ENCODE results near the gene MDN1. TPM values are rescaled to one million over a fixed set of nuclear protein-coding genes. Genes with fewer than 3 reads are reported as not detected.

Gene MDN1
- total and polyA plus RNA-seq, 2 of the 13 experiments (the other 11 are each of a cell fraction or from before 2014, with no cell fraction given): 18.8 to 52.9 TPM

- intact Hi-C loops (cut with micrococcal nuclease; ENCODE audit: unreplicated experiment): no loop called here
- ChIA-PET CTCF (ENCODE audit: low intra/inter-chr PET ratio, low total read pairs) (no interaction called here), POLR2A (interaction anchor here (1.0 to 1.2 kb wide), 4 partner anchors 9 to 224 kb away, joined by 3 to 6 read pairs (median 3); partner anchors contain the start of gene MDN1)
- Histone ChIP-seq H3K4me3 (replicated peaks in 1 of 3; ENCODE audit: insufficient read depth in 1 of 3, low read depth in 2 of 3, low read length in 3 of 3) (peak within 1 kb of the TSS; percentile 62 to 87 (median 67)), H4K20me1 (ENCODE audit: insufficient read depth, low read length) (no peaks in the 10 kb centered on the region), H3K36me3 (replicated peaks in 1 of 2; ENCODE audit: control insufficient read depth in 1 of 2, insufficient read depth in 2 of 2, low read length in 2 of 2) (peaks cover under 1 to 16% of the 10 kb centered on the region in 2 experiments; a peak in 3 of 5 replicates), H3K4me1 (ENCODE audit: insufficient read depth, low read length) (peaks cover 13% of the 10 kb centered on the region), H2AFZ (ENCODE audit: low read length) (peak within 1 kb of the TSS; percentile 72), H3K79me2 (ENCODE audit: insufficient read depth, low read length) (peaks cover 15% of the 10 kb centered on the region), H3K4me2 (ENCODE audit: low read depth, low read length) (peak within 1 kb of the TSS; percentile 85), H3K27me3 (ENCODE audit: control insufficient read depth in 1 of 2, insufficient read depth in 2 of 2, low read length in 2 of 2) (no peaks in the 10 kb centered on the region; a peak in 1 of 5 replicates), H3K9ac (ENCODE audit: insufficient read depth, low read depth, low read length) (peak within 1 kb of the TSS; percentile 83), H3K9me3 (ENCODE audit: low read length) (no peaks in the 10 kb centered on the region), H3K27ac (ENCODE audit: extremely low read length, insufficient read depth, low read length) (peak within 1 kb of the TSS; percentile 85)
- FAIRE-seq: peak; percentile 12
- in situ Hi-C loops (cut with HindIII; ENCODE audit: extremely low pct_ligation_motif_present, low pct_unique_long_range_greater_than_20kb): no loop called here
- BruUV-seq (replicated peaks): no TSS peak
- peak; percentile 99 for ATAC-seq
- WGBS (ENCODE audit: low lambda C conversion rate): under 1% methylated on average over 46 of the region's 58 CpGs
- peak; percentile 84 for DNase-seq (ENCODE audit: low spot score)
- TF ChIP-seq GLI4 (CRISPR knock-in tag; IDR thresholded peaks at IDR 0.05; ENCODE audit: borderline replicate concordance) (no peak), NCOR1 (IDR thresholded peaks at IDR 0.05; ENCODE audit: borderline replicate concordance, low read length) (no peak), CCAR2 (optimal IDR thresholded peaks at IDR 0.05; ENCODE audit: low read depth, low read length) (no peak), FOXO1 (CRISPR knock-in tag; IDR thresholded peaks at IDR 0.05) (no peak), YEATS2 (CRISPR knock-in tag; IDR thresholded peaks at IDR 0.05; ENCODE audit: borderline replicate concordance) (peak; percentile 92), ZNF713 (CRISPR knock-in tag; IDR thresholded peaks at IDR 0.05) (no peak), KLF6 (CRISPR knock-in tag; IDR thresholded peaks at IDR 0.05) (no peak), GATAD1 (CRISPR knock-in tag; IDR thresholded peaks at IDR 0.05) (peak; percentile 87), ZNF883 (CRISPR knock-in tag; IDR thresholded peaks at IDR 0.05; ENCODE audit: not compliant biosample characterization) (no peak), ZBTB8A (CRISPR knock-in tag; IDR thresholded peaks at IDR 0.05; ENCODE audit: borderline replicate concordance, low read depth) (no peak), ZNF513 (CRISPR knock-in tag; conservative IDR thresholded peaks at IDR 0.05) (no peak), ZNF775 (CRISPR knock-in tag; IDR thresholded peaks at IDR 0.05; ENCODE audit: borderline replicate concordance) (no peak), TBL1XR1 (IDR thresholded peaks at IDR 0.05; ENCODE audit: borderline replicate concordance, low read length, partially characterized antibody) (no peak), NFE2 (CRISPR knock-in tag; IDR thresholded peaks at IDR 0.05) (no peak), ZSCAN22 (CRISPR knock-in tag; IDR thresholded peaks at IDR 0.05) (no peak), SIX1 (CRISPR knock-in tag; IDR thresholded peaks at IDR 0.05; ENCODE audit: borderline replicate concordance) (0 out of 2 replicates have a peak, but pooled peaks have one; percentile 57), ZNF776 (CRISPR knock-in tag; IDR thresholded peaks at IDR 0.05) (0 out of 2 replicates have a peak, but pooled peaks have one; percentile 37), BCL6 (CRISPR knock-in tag; IDR thresholded peaks at IDR 0.05) (peak; percentile 40; the same call in 1 of the 2 replicates), CHD4 (IDR thresholded peaks at IDR 0.05; ENCODE audit: borderline replicate concordance, low read length) (no peak), ZNF790 (CRISPR knock-in tag; IDR thresholded peaks at IDR 0.05; ENCODE audit: borderline replicate concordance) (no peak), ZNF34 (CRISPR knock-in tag; IDR thresholded peaks at IDR 0.05; ENCODE audit: borderline replicate concordance) (no peak)
Observed at GRCh38 chr6:89638320-89639195, 181.0 kb downstream of the MDN1 start, which contains the start of gene LYRM2. LYRM2 (minus strand) TSS chr6:89638747; CDS start chr6:89638716, 31 bp downstream.

Measured in HepG2 (cell line).